ENCODE data around the gene GJD2. TPM values are rescaled to one million over a fixed set of nuclear protein-coding genes. Genes with fewer than 3 reads are reported as not detected.

Gene GJD2
- total and polyA plus RNA-seq, 4 donors: not detected

DNA sequence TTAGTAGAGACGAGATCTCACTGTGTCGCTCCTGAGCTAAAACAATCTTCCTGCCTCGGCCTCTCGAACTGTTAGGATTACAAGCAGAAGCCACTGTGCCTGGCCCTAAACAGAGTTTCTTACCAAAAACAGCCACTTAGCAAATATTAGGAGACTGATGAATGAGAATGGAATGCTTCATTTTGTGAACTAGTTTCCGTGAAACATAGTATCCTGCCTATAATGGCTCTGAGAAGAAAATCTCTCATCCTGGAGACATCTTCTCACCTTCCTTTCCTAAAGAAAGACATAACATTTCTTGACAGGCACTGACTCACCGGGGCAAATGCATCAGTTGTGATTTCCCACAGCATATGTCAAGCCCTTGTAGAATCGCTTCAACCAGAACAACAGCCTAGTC, 44.9 kb downstream of the GJD2 start:
- 73% methylated on average over 7 of the region's 7 CpGs for WGBS
- Histone ChIP-seq H3K36me3 (ENCODE audit: control insufficient read depth in 4 of 4, insufficient read depth in 3 of 4, low read depth in 1 of 4, low read length in 3 of 4) (no peaks in the 10 kb centered on the region), H3K4me1 (ENCODE audit: control insufficient read depth in 4 of 4, insufficient read depth in 4 of 4, low read length in 3 of 4) (no peaks in the 10 kb centered on the region), H3K27me3 (ENCODE audit: control insufficient read depth in 4 of 4, insufficient read depth in 4 of 4, low read length in 3 of 4) (peaks cover 0 to 4% (median 0%) of the 10 kb centered on the region in 4 donors), H3K9ac (ENCODE audit: low read depth in 1 of 2, low read length in 2 of 2) (no peak overlapping the region), H3K9me3 (ENCODE audit: control insufficient read depth in 4 of 4, low read length in 3 of 4) (no peaks in the 10 kb centered on the region), H3K4me3 (ENCODE audit: low read depth in 1 of 3, low read length in 3 of 3) (no peak overlapping the region), H3K27ac (ENCODE audit: low read depth in 1 of 2, low read length in 2 of 2) (no peak overlapping the region)
- DNase-seq (ENCODE audit: low spot score): no peak
- TF ChIP-seq, protein P1, sequence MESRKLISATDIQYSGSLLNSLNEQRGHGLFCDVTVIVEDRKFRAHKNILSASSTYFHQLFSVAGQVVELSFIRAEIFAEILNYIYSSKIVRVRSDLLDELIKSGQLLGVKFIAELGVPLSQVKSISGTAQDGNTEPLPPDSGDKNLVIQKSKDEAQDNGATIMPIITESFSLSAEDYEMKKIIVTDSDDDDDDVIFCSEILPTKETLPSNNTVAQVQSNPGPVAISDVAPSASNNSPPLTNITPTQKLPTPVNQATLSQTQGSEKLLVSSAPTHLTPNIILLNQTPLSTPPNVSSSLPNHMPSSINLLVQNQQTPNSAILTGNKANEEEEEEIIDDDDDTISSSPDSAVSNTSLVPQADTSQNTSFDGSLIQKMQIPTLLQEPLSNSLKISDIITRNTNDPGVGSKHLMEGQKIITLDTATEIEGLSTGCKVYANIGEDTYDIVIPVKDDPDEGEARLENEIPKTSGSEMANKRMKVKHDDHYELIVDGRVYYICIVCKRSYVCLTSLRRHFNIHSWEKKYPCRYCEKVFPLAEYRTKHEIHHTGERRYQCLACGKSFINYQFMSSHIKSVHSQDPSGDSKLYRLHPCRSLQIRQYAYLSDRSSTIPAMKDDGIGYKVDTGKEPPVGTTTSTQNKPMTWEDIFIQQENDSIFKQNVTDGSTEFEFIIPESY (IDR thresholded peaks at IDR 0.05): no peak
- TF ChIP-seq HNF4A (conservative IDR thresholded peaks at IDR 0.05) (no peak), TAF1 (conservative IDR thresholded peaks at IDR 0.05) (no peak), FOXA1 (IDR thresholded peaks at IDR 0.05) (no peak), HNF4G (IDR thresholded peaks at IDR 0.05) (no peak), EGR1 (IDR thresholded peaks at IDR 0.05; ENCODE audit: low read depth in 2 of 2) (no peak), ATF3 (IDR thresholded peaks at IDR 0.05) (no peak), RAD21 (IDR thresholded peaks at IDR 0.05) (no peak), CTCF (IDR thresholded peaks at IDR 0.05; ENCODE audit: low read depth, low read length, missing input control) (no peak), FOXA2 (IDR thresholded peaks at IDR 0.05) (no peak)
- TF ChIP-seq, protein P2, sequence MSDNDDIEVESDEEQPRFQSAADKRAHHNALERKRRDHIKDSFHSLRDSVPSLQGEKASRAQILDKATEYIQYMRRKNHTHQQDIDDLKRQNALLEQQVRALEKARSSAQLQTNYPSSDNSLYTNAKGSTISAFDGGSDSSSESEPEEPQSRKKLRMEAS (IDR thresholded peaks at IDR 0.05): no peak

- Histone ChIP-seq H3K9ac (ENCODE audit: low read depth in 1 of 2, low read length in 2 of 2) (no peak overlapping the region), H3K4me1 (ENCODE audit: control insufficient read depth in 4 of 4, insufficient read depth in 4 of 4, low read length in 3 of 4) (no peaks in the 10 kb centered on the region), H3K4me3 (ENCODE audit: low read depth in 1 of 3, low read length in 3 of 3) (no peak overlapping the region), H3K9me3 (ENCODE audit: control insufficient read depth in 4 of 4, low read length in 3 of 4) (no peaks in the 10 kb centered on the region), H3K27ac (ENCODE audit: low read depth in 1 of 2, low read length in 2 of 2) (no peak overlapping the region), H3K27me3 (ENCODE audit: control insufficient read depth in 4 of 4, insufficient read depth in 4 of 4, low read length in 3 of 4) (peaks cover 0 to 4% (median 0%) of the 10 kb centered on the region in 4 donors), H3K36me3 (ENCODE audit: control insufficient read depth in 4 of 4, insufficient read depth in 3 of 4, low read depth in 1 of 4, low read length in 3 of 4) (no peaks in the 10 kb centered on the region)
- DNase-seq (ENCODE audit: low spot score): no peak
- WGBS: 51% methylated on average over 5 of the region's 5 CpGs
- TF ChIP-seq RAD21 (IDR thresholded peaks at IDR 0.05) (peak; percentile 89 to 90), CTCF (IDR thresholded peaks at IDR 0.05; ENCODE audit: low read depth, low read length, missing input control) (peak; percentile 70)
- TF ChIP-seq, protein P1 (IDR thresholded peaks at IDR 0.05): no peak
Observed at GRCh38 chr15:34708422-34708821, 46.4 kb downstream of the GJD2 start.
